PFSK-1 (cell line): ENCODE results near the gene MGLL.

ENCODE experiments used
- FOXP2 ChIP-seq: optimal IDR thresholded peaks from 2 replicates; pipeline ENCODE3; 2011; ENCODE audit warnings: borderline replicate concordance, control low read depth, inconsistent platforms; ENCODE audit not compliant: insufficient read depth; ENCODE audit errors: extremely low read length, extremely low read depth
- POLR2AphosphoS5 ChIP-seq: IDR thresholded peaks from 2 replicates; pipeline ENCODE4 v1.6.1; 2012; ENCODE audit warnings: low read depth, mild to moderate bottlenecking, control low read depth, low read length, moderate library complexity
- REST ChIP-seq, 2 experiments: IDR thresholded peaks; 2 replicates each; pipeline versions ENCODE4 v1.6.1 to v1.8.0; 2011 to 2012; ENCODE audit warnings: low read depth in 2 of 2, low read length in 2 of 2, control low read depth in 1 of 2, inconsistent platforms in 1 of 2, mild to moderate bottlenecking in 1 of 2, moderate library complexity in 1 of 2; ENCODE audit not compliant: insufficient read depth in 1 of 2
- SIN3A ChIP-seq: IDR thresholded peaks from 2 replicates; pipeline ENCODE4 v1.6.1; 2012; ENCODE audit warnings: mild to moderate bottlenecking, low read length, moderate library complexity, borderline replicate concordance; ENCODE audit not compliant: insufficient read depth
- TAF1 ChIP-seq: IDR thresholded peaks from 2 replicates; pipeline ENCODE4 v1.6.1; 2012; ENCODE audit warnings: low read length, control low read depth, borderline replicate concordance; ENCODE audit not compliant: insufficient read depth

MGLL gene

GRCh38 chr3:127764301-127764700 lies 58.0 kb downstream of the MGLL start:
- TF ChIP-seq SIN3A (no peak), REST (IDR thresholded peaks at IDR 0.05; ENCODE audit: insufficient read depth in 1 of 2, low read depth in 2 of 2, low read length in 2 of 2) (no peak), POLR2AphosphoS5 (no peak), TAF1 (no peak), FOXP2 (no peak)

GRCh38 chr3:127763816-127764215 lies 58.5 kb downstream of the MGLL start:
- TF ChIP-seq REST (IDR thresholded peaks at IDR 0.05; ENCODE audit: insufficient read depth in 1 of 2, low read depth in 2 of 2, low read length in 2 of 2) (no peak), SIN3A (no peak), TAF1 (no peak), FOXP2 (no peak), POLR2AphosphoS5 (no peak)

GRCh38 chr3:127763337-127763736 lies 59.0 kb downstream of the MGLL start:
- TF ChIP-seq FOXP2 (no peak), TAF1 (no peak), SIN3A (no peak)

GRCh38 chr3:127762787-127763105 lies 59.6 kb downstream of the MGLL start:
- TF ChIP-seq REST (IDR thresholded peaks at IDR 0.05; ENCODE audit: insufficient read depth in 1 of 2, low read depth in 2 of 2, low read length in 2 of 2) (no peak), SIN3A (no peak), POLR2AphosphoS5 (no peak), FOXP2 (no peak)

GRCh38 chr3:127762077-127762786 lies 60.1 kb downstream of the MGLL start:
- TF ChIP-seq POLR2AphosphoS5 (no peak), SIN3A (no peak), FOXP2 (no peak), REST (IDR thresholded peaks at IDR 0.05; ENCODE audit: insufficient read depth in 1 of 2, low read depth in 2 of 2, low read length in 2 of 2) (no peak), TAF1 (no peak)
